Thymus (tissue), 11 donors: ENCODE data around the gene AKT3. TPM values are rescaled to one million over a fixed set of nuclear protein-coding genes. Genes with fewer than 3 reads are reported as not detected.
A peak's percentile ranks its signal among the peaks of the same experiment; 100 is the strongest.

Experiments used
- DNase-seq, 9 donors: peaks; one replicate each; pipeline ENCODE4 v3.0.0-alpha.2; 2013; ENCODE audit warnings: low spot score in 9 of 9, low read depth in 6 of 9, missing footprints in 1 of 9
- H3K27ac ChIP-seq, 2 donors: one replicate each; pipeline ENCODE4 v1.5.1; 2013; ENCODE audit warnings: control low read depth in 1 of 2, low read depth in 1 of 2, low read length in 1 of 2, mild to moderate bottlenecking in 1 of 2, moderate library complexity in 1 of 2
- H3K27me3 ChIP-seq, 2 donors: one replicate each; pipeline ENCODE4 v1.5.1; 2013; ENCODE audit warnings: low read length in 1 of 2; ENCODE audit not compliant: control insufficient read depth in 2 of 2, insufficient read depth in 1 of 2
- H3K36me3 ChIP-seq, 2 donors: one replicate each; pipeline ENCODE4 v1.5.1; 2013; ENCODE audit warnings: low read length in 1 of 2, mild to moderate bottlenecking in 1 of 2, moderate library complexity in 1 of 2; ENCODE audit not compliant: control insufficient read depth in 2 of 2, insufficient read depth in 2 of 2
- H3K4me1 ChIP-seq, 2 donors: one replicate each; pipeline ENCODE4 v1.5.1; 2013; ENCODE audit warnings: low read length in 2 of 2; ENCODE audit not compliant: control insufficient read depth in 2 of 2, insufficient read depth in 2 of 2
- H3K4me3 ChIP-seq, 2 donors: one replicate each; pipeline ENCODE4 v1.5.1; 2013; ENCODE audit warnings: low read length in 2 of 2, control low read depth in 1 of 2, mild to moderate bottlenecking in 1 of 2
- H3K9me3 ChIP-seq, 2 donors: one replicate each; pipeline ENCODE4 v1.5.1; 2013; ENCODE audit warnings: low read length in 1 of 2, mild to moderate bottlenecking in 1 of 2; ENCODE audit not compliant: control insufficient read depth in 2 of 2, insufficient read depth in 1 of 2
- WGBS: extraction: QIAGEN DNeasy Blood & Tissue Kit; methylation state at CpG from one replicate; pipeline ENCODE4 v1.1.7; 2013; 5-methylcytosine and 5-hydroxymethylcytosine counted together
- polyA plus RNA-seq: library from polyadenylated mRNA; stranded (reverse); fragments of 200-250 nt; gene quantifications from one replicate; pipeline ENCODE4 v1.2.3, GENCODE V29; 2013
- total RNA-seq: library from RNA; stranded (reverse); fragments of 120-200 nt; gene quantifications from one replicate; pipeline ENCODE4 v1.2.4, GENCODE V29; 2013
- donor health status: healthy.

Gene AKT3
- total and polyA plus RNA-seq, 2 donors = 14.5 to 45.3 TPM

GRCh38 chr1:243846761-243847160 lies 3.3 kb downstream of the AKT3 start:
- Histone ChIP-seq H3K27me3 (peaks cover 0 to 11% of the 10 kb centered on the region in 2 donors), H3K9me3 (no peaks in the 10 kb centered on the region), H3K4me3 (no peak overlapping the region), H3K4me1 (peaks cover 2 to 11% of the 10 kb centered on the region in 2 donors), H3K36me3 (no peaks in the 10 kb centered on the region), H3K27ac (no peak overlapping the region)
- 97% methylated on average over 1 of the region's 1 CpG for WGBS
- DNase-seq = no peak

- DNase-seq = no peak
- Histone ChIP-seq H3K4me3 (no peak overlapping the region), H3K27ac (no peak overlapping the region), H3K9me3 (no peaks in the 10 kb centered on the region), H3K27me3 (peaks cover 0 to 4% of the 10 kb centered on the region in 2 donors), H3K36me3 (no peaks in the 10 kb centered on the region), H3K4me1 (peaks cover 2 to 6% of the 10 kb centered on the region in 2 donors)
- WGBS = 97% methylated on average over 2 of the region's 2 CpGs
Measured at GRCh38 chr1:243845888-243846287, 4.2 kb downstream of the AKT3 start.

- no peaks in the 10 kb centered on the region for H3K36me3 ChIP-seq
- DNase-seq = no peak
- H3K4me3 ChIP-seq = no peak overlapping the region
- no peaks in the 10 kb centered on the region for H3K9me3 ChIP-seq
- H3K4me1 ChIP-seq = peaks cover 2 to 5% of the 10 kb centered on the region in 2 donors
- no peak overlapping the region for H3K27ac ChIP-seq
- WGBS = 97% methylated on average over 1 of the region's 1 CpG
- peaks cover 0 to 4% of the 10 kb centered on the region in 2 donors for H3K27me3 ChIP-seq
Measured at GRCh38 chr1:243844186-243844585, 5.9 kb downstream of the AKT3 start.

GRCh38 chr1:243842978-243843511 lies 7.0 kb downstream of the AKT3 start:
- Histone ChIP-seq H3K9me3 (no peaks in the 10 kb centered on the region), H3K36me3 (no peaks in the 10 kb centered on the region), H3K27me3 (no peaks in the 10 kb centered on the region), H3K27ac (no peak overlapping the region), H3K4me1 (no peaks in the 10 kb centered on the region), H3K4me3 (no peak overlapping the region)
- no peak for DNase-seq
- WGBS = 85% methylated on average over 4 of the region's 4 CpGs

GRCh38 chr1:243842161-243842560 lies 7.9 kb downstream of the AKT3 start:
- Histone ChIP-seq H3K36me3 (no peaks in the 10 kb centered on the region), H3K4me3 (no peak overlapping the region), H3K9me3 (no peaks in the 10 kb centered on the region), H3K27me3 (no peaks in the 10 kb centered on the region), H3K27ac (no peak overlapping the region), H3K4me1 (no peaks in the 10 kb centered on the region)
- no peak for DNase-seq
- WGBS = 95% methylated on average over 5 of the region's 5 CpGs

GRCh38 chr1:243841507-243841906 lies 8.5 kb downstream of the AKT3 start:
- Histone ChIP-seq H3K9me3 (peaks cover 0 to 6% of the 10 kb centered on the region in 2 donors), H3K27ac (no peak overlapping the region), H3K27me3 (no peaks in the 10 kb centered on the region), H3K4me3 (no peak overlapping the region), H3K36me3 (no peaks in the 10 kb centered on the region), H3K4me1 (no peaks in the 10 kb centered on the region)
- 98% methylated on average over 3 of the region's 3 CpGs for WGBS
- DNase-seq = no peak

GRCh38 chr1:243837907-243838535 lies 12.0 kb downstream of the AKT3 start:
- Histone ChIP-seq H3K27me3 (no peaks in the 10 kb centered on the region), H3K36me3 (peaks cover 0 to 4% of the 10 kb centered on the region in 2 donors), H3K27ac (peak overlapping the region in 1 of 2 donors; percentile 87), H3K4me1 (no peaks in the 10 kb centered on the region), H3K9me3 (peaks cover 0 to 8% of the 10 kb centered on the region in 2 donors), H3K4me3 (no peak overlapping the region)
- DNase-seq = peak in 8 of 9 donors; percentile 33 to 81 (median 54)
- 99% methylated on average over 1 of the region's 1 CpG for WGBS

- H3K27me3 ChIP-seq = no peaks in the 10 kb centered on the region
- H3K4me1 ChIP-seq = no peaks in the 10 kb centered on the region
- 97% methylated on average over 4 of the region's 4 CpGs for WGBS
- H3K4me3 ChIP-seq = no peak overlapping the region
- no peak overlapping the region for H3K27ac ChIP-seq
- peaks cover 0 to 4% of the 10 kb centered on the region in 2 donors for H3K36me3 ChIP-seq
- DNase-seq = no peak
- H3K9me3 ChIP-seq = peaks cover 0 to 8% of the 10 kb centered on the region in 2 donors
Measured at GRCh38 chr1:243834130-243834529, 15.9 kb downstream of the AKT3 start.

- no peak for DNase-seq
- H3K36me3 ChIP-seq = peaks cover 4 to 6% of the 10 kb centered on the region in 2 donors
- no peak overlapping the region for H3K27ac ChIP-seq
- no peak overlapping the region for H3K4me3 ChIP-seq
- WGBS = 96% methylated on average over 3 of the region's 3 CpGs
- peaks cover 0 to 1% of the 10 kb centered on the region in 2 donors for H3K9me3 ChIP-seq
- no peaks in the 10 kb centered on the region for H3K27me3 ChIP-seq
- no peaks in the 10 kb centered on the region for H3K4me1 ChIP-seq
Measured at GRCh38 chr1:243831463-243831862, 18.6 kb downstream of the AKT3 start.
